ENCODE measurements around the gene RAD51C.
"Not testable (repeated sequence)": the region's sequence is repeated elsewhere in the genome, so short reads cannot be mapped to it uniquely, and the experiment has no call there.

The RAD51C gene

DNA sequence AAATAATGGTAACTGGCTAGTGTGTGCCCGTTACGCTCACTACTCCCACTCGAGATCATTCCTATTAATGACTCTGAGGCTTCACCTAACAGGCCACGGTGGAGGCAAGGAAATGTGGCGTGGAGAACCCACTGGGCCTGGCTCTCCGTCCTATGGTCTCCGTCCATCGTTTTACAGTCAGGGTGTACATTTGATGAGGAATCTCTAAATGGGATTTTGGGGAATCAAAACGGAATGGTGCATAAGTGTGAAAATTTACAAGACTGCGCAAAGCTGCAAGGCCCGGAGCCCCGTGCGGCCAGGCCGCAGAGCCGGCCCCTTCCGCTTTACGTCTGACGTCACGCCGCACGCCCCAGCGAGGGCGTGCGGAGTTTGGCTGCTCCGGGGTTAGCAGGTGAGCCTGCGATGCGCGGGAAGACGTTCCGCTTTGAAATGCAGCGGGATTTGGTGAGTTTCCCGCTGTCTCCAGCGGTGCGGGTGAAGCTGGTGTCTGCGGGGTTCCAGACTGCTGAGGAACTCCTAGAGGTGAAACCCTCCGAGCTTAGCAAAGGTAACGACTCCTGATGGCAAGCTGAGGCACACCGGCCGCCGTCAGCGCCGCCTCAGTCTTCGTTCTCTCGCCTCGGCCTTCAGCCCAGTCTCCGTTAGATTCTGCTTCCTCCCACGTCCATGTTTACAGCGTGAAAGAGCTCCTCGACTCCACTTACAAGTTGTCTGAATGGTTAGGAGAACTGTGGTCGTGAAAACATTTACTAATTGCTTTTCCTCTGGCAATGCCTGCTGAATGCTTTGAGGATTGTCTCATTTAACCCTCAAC lies at the start of gene RAD51C:
TSS of gene RAD51C (plus strand) at position 364 of the 817 bp plus-strand sequence. CDS start at position 406, 42 bp downstream.
- DNase-seq = peak; percentile 88 to 93

DNA sequence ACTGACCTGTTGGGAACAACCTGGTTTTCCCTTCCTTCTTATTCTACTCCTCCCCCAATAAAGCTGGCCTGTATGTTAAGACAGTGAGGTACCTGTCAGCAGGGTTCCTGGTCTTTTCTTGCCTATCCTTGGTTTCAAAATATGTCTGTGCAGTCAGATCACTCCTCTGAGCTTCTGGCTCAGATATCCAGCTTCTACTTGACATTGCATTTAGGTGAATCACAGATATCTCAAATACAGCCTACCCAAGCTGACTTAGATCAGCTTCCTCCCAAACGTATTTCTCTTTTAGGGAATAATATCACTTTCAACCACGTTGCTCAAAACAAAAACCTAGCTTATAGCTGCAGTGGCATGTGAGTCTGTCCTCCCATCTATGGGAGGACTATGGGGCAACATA lies 49.3 kb upstream of the RAD51C start:
- DNase-seq = no peak

DNA sequence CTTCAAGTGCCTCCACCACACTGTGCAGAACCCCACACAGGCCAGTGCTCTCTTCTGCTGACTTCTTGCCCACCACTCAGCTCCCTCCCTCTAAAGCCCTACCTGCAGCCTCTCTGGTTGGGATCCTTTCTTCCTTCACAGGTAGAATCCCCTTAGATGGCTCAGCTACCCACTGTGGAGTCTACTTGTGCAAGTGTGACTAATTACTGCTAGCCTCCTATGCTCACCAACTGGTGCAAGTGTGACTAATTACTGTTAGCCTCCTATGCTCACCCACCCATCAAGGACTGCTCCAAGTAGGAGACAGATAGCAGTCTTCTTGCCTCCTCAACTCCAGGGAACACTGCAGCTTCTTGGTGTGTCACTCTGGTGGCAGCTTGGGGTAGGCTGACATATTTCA lies 44.2 kb upstream of the RAD51C start:
- DNase-seq = no peak

DNA sequence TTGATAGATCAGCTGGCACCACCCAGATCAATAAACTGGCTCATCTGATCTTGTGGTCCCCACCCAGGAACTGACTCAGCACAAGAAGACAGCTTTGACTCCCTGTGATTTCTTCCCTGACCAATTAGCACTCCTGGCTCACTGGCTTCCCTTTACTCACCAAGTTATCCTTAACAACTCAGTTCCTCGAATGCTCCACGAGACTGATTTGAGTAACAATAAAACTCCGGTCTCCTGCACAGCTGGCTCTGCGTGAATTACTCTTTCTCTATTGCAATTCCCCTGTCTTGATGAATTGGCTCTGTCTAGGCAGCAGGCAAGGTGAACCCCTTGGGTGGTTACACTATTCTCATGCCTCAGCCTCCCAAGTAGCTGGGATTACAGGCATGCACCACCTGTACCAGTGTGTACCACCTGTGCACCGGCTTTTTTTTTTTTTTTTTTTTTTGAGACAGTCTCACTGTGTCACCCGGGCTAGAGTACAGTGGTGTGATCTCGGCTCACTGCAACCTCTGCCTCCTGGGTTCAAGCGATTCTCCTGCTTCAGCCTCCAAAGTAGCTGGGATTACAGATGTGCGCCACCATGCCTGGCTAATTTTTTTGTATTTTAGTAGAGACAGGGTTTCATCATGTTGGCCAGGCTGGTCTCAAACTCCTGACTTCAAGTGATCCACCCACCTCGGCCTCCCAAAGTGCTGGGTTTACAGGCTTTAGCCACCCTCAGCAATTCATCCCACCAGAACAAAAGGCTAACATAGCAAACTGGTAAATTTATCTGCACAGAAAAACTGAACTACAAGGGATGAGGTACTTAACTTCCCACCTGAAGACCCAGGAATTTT lies 34.2 kb upstream of the RAD51C start:
- DNase-seq = peak in 1 of 2 experiments; percentile 47

DNA sequence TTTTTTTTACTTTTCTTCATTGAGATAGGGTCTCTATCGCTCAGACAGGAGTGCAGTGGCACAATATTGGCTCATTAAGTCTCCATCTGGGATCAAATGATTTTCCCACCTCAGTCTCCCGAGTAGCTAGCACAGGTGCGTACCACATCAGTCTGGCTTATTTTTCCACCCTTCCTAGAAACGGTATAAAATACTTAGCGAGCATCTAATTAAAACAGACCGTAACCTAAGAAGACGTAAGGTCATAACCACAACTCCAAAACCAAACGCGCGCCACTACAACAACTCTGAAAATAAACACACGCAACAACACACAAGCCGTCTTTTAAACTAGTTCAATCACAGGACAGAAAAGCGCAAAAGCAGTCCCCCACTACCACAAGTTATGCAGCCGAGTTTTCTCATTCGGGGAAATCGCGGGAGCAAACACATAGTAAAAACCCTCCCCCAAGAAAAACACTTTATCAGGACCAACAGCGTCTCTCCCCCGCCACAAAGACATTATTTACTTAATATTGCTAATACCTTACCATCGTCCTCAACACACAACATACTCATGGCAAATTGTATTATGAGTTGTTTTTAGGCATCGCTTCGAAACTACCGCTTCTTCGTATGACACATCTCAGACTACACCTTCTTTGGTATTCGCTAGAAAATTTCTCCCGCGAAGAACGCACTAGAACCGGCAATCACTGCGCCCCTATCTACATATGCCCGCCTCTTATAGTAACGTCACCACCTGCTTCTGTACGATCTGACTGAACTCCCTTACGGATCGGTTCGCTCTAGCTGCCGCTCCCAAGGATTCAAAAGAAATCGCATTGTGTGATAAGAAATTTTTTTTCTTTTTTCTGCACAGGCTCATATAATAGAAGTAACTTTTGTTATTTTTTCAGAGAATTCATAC lies 33.3 kb upstream of the RAD51C start:
- DNase-seq = peak; percentile 80 to 81

DNA sequence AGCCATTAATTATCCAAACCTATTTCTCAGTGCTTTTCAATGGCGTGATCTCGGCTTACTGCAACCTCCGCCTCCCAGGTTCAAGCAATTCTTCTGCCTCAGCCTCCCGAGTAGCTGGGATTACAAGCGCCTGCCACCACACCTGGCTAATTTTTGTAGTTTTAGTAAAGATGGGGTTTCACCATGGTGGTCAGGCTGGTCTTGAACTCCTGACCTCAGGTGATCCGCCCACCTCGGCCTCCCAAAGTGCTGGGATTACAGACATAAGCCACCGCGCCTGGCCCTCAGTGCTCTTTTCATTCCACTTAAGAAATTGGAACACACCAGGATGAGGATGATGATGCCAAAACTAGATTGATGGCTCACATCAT lies 32.7 kb upstream of the RAD51C start:
- DNase-seq = not testable (repeated sequence)

DNA sequence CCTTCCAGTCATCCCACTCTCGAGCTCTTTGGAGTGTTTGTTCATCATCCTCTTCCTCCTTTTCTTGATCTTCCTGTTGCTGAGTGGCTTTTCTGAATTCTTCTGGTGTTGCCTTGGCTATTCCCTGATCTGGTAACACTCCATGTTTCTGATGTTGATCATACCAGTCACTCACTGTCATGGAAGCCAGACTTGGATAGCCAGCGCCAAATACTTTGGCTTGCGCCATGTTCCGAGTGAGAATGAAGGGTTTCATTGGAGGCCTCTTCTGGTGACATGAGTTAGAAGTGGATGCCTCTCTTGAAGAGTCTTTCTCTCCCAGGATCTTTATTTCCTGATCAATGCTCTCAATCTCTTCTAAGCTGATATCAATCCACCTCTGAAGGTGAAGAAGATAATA lies 31.8 kb upstream of the RAD51C start:
- no peak for DNase-seq

DNA sequence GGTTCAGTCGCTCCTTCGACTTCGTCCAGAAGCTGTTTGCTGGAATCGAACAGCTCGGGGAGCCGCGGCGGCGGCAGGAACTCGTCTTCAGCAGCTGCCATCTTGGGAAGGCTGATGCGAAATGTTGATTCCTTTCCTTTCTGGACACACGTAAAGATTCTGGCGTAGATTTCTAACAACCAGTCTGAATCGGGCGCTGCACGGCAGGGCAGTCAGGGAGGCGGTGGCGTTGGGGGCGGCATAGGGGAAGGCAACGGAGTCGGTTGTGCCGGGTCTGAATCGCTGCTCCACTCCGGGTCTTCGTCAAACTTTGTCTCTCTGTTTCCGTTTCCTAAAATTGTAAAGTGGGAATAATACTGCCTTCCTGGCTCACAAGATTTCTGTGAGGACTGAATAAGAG lies 30.9 kb upstream of the RAD51C start:
- no peak for DNase-seq

GRCh38 chr17:58664302-58664701 lies 28.1 kb upstream of the RAD51C start:
- DNase-seq = no peak

DNA sequence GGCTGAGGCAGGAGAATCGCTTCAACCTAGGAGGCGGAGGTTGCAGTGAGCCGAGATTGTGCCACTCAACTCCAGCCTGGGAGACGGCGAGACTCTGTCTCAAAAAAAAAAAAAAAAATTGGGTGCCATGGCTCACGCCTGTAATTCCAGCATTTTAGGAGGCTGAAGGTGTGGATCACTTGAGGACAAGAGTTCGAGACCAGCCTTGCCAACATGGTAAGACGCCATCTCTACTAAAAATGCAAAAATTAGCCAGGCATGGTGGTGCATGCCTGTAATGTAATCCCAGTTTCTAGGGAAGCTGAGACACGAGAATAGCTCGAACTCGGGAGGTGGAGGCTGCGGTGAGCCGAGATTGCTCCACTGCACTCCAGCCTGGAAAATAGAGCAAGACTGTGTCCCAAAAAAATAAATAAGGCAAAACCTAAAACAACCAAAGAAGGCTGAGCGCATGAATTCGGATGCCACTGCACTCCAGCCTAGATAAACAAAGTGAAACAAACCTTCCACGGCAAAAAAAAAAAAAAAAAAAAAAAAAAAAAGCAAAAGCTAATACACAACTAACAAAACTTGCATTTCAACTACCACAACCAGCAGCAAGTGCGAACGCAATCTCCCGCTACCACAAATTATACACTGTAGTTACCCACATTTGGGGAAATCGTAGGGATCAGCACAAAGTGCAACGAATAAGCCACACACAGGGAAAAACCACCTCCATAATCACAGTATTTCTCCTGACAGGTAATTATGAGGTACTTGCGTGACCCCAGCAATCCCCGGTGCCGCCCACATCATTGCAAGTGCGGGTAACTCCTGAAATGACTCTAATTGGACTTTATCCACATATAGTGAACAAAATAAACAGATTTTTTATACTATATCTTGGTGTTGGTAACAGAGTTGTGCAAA lies 26.2 kb upstream of the RAD51C start:
- peak; percentile 41 to 55 for DNase-seq

- DNase-seq = peak; percentile 84 to 93
Observed at GRCh38 chr17:58666858-58667267, 25.5 kb upstream of the RAD51C start.

- no peak for DNase-seq
Observed at GRCh38 chr17:58667934-58668597, 24.3 kb upstream of the RAD51C start.

DNA sequence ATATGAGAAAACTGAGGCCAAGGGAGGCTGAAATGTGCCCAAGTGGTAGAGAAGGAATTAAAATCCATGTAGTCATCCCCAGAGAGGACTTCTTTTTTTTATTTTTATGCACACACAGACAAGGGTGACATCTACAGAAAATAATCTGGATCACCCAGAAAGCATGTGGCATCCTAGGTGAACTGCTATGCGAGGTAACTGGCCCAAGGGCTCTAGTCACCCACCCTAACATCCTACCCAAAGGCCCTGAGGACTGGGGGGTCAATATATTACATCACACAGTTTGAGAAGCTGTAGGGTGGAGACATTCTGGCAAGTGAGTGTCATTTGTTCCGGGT lies 23.8 kb upstream of the RAD51C start:
- DNase-seq = no peak

DNA sequence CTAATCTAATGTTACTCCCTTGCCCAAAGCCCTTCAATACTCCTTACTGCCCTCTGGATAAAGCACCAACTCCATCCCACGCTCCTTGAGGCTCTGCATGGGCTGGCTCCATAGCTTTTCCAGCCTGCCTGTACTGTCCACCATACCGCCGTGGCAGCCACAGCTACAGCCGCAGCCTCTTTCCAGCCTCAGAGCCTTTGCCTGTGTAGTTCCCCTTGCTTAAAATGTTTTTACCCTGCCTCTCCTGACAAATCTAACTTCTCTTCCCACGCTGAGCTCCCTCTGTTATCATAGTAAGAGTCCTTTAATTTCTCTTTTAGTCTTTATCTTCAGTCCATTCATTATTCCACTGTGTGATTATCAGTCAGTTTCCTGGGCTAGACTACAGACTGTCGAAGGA lies 22.5 kb upstream of the RAD51C start:
- DNase-seq = no peak

GRCh38 chr17:58671969-58672368 lies 20.4 kb upstream of the RAD51C start:
- DNase-seq = no peak

- no peak for DNase-seq
Observed at GRCh38 chr17:58677194-58677880, 15.1 kb upstream of the RAD51C start.

DNA sequence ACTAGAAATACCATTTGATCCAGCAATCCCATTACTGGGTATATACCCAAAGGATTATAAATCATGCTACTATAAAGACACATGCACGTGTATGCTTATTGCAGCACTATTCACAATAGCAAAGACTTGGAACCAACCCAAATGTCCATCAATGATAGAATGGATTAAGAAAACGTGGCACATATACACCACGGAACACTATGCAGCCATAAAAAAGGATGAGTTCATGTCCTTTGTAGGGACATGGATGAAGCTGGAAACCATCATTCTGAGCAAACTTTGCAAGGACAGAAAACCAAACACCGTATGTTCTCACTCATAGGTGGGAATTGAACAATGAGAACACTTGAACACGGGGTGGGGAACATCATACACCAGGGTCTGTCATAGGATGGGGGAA lies 14.1 kb upstream of the RAD51C start:
- DNase-seq = not testable (repeated sequence)

DNA sequence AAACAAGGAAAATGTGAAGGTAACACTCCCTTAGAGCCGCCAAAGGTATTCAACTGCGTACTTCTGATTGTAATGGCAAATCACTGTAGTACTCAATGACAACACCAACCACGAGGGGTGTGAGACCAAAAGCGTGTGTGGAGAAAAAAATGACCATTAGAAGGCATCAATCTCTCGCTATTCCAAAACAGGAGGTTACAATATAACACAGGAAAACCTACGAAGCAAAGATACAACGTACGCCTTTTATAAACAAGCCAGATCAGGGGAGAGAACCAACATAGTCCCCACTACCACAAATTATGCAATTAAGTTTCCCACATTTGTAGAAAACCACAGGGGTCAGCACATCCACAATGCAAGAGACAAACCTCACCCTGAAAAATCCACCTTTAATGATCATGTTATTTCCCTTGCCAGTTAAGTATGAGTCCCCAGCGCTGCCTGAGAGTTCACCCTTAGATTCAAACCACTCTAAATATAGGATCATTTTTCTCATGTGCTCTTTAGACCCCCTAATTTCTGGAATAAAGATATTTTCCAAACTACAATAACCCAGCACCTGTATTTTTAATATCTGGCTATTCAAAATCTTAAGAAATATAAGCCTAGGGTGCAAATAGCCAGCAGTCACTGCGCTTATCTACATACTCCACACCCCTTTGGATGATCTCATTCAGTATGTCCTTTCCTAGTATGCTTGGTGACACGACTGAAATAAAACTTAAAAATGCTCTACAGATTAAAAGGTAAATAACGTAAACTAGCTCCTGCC lies 13.0 kb upstream of the RAD51C start:
- DNase-seq = peak; percentile 81 to 83

DNA sequence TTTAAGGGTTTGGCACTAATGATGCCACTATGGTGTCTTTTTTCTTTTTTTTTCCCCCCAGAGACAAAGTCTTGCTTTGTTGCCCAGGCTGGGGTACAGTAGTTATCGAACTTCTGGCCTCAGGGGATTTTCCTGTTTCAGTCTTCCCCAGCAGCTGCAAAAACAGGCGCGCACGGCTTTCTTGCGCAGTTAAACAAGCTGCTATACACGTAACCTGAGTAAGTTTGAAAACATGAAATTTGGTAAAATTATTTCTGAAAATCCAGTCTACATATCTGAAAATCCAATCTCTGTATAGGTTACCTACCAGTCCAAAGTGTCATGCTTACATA lies 12.4 kb upstream of the RAD51C start:
- no peak for DNase-seq

DNA sequence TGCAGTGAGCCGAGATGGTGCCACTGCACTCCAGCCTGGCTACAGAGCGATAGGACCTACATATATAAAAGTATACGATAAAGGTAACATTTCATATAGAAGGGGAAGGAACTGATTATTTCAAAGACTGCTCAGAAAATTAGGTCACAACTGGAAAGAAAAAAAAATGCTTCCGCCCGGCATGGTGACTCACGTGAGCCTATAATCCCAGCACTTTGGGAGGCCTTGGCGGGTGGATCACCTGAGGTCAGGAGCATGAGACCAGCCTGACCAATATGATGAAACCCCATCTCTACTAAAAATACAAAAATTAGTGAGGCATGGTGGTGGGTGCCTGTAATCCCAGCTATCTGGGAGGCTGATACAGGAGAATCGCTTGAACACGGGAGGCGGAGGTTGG lies 8.4 kb upstream of the RAD51C start:
- DNase-seq = no peak
